ENCODE data around the gene SMIM24.
A peak's percentile ranks its signal among the peaks of the same experiment; 100 is the strongest.
"Not testable (repeated sequence)": the region's sequence is repeated elsewhere in the genome, so short reads cannot be mapped to it uniquely, and the experiment has no call there.

SMIM24 gene

GRCh38 chr19:3514930-3515329 lies 34.6 kb upstream of the SMIM24 start:
- DNase-seq (ENCODE audit: low read depth): no peak

- DNase-seq (ENCODE audit: low read depth): no peak
Observed at GRCh38 chr19:3513229-3514140, 33.2 kb upstream of the SMIM24 start.

- no peak for DNase-seq (ENCODE audit: low read depth)
Observed at GRCh38 chr19:3512562-3513228, 32.4 kb upstream of the SMIM24 start.

GRCh38 chr19:3511506-3512251 lies 31.4 kb upstream of the SMIM24 start:
- DNase-seq (ENCODE audit: low read depth): no peak

GRCh38 chr19:3510727-3511126 lies 30.4 kb upstream of the SMIM24 start:
- no peak for DNase-seq (ENCODE audit: low read depth)

- DNase-seq (ENCODE audit: low read depth): no peak
Observed at GRCh38 chr19:3509566-3509989, 29.3 kb upstream of the SMIM24 start.

GRCh38 chr19:3508771-3509535 lies 28.6 kb upstream of the SMIM24 start:
- no peak for DNase-seq (ENCODE audit: low read depth)

- DNase-seq (ENCODE audit: low read depth): not testable (repeated sequence)
Observed at GRCh38 chr19:3508121-3508661, 27.9 kb upstream of the SMIM24 start.

- peak; percentile 29 for DNase-seq (ENCODE audit: low read depth)
Observed at GRCh38 chr19:3507371-3508120, 27.2 kb upstream of the SMIM24 start.

- DNase-seq (ENCODE audit: low read depth): no peak
Observed at GRCh38 chr19:3506384-3507340, 26.3 kb upstream of the SMIM24 start.

GRCh38 chr19:3505598-3506383 lies 25.5 kb upstream of the SMIM24 start, which contains the start of gene FZR1:
TSS of gene FZR1 (plus strand) at chr19:3506311. CDS start at chr19:3522990, 16,679 bp downstream.
- peak; percentile 99 for DNase-seq (ENCODE audit: low read depth)

- no peak for DNase-seq (ENCODE audit: low read depth)
Observed at GRCh38 chr19:3504735-3505134, 24.4 kb upstream of the SMIM24 start.

- no peak for DNase-seq (ENCODE audit: low read depth)
Observed at GRCh38 chr19:3503036-3503572, 22.8 kb upstream of the SMIM24 start.

GRCh38 chr19:3501780-3502179 lies 21.5 kb upstream of the SMIM24 start:
- DNase-seq (ENCODE audit: low read depth): no peak

- peak; percentile 95 for DNase-seq (ENCODE audit: low read depth)
Observed at GRCh38 chr19:3500429-3501101, 20.2 kb upstream of the SMIM24 start, which contains the start of gene DOHH. TSS of gene DOHH (minus strand) at chr19:3500674. CDS start at chr19:3496814, 3,860 bp downstream.

- DNase-seq (ENCODE audit: low read depth): no peak
Observed at GRCh38 chr19:3499738-3500428, 19.6 kb upstream of the SMIM24 start.

All from stimulated activated CD4-positive, alpha-beta T cell treated with anti-CD3 and anti-CD28 coated beads, Interleukin-2, amount 100 ng/mL, for 4 hours (primary cell).